OCI-LY7 (cell line): Measurements from ENCODE around the gene TRIM8. TPM values are rescaled to one million over a fixed set of nuclear protein-coding genes. Genes with fewer than 3 reads are reported as not detected.

Source experiments
- BruUV-seq: library from RNA; stranded (reverse); fragments of 400-500 nt; replicated peaks from 2 replicates; lab custom pipeline; 2021; lab: Mats Ljungman, UMichigan
- CTCF ChIA-PET: fragments of 300-600 bp; sonication (Branson Sonifier 250); formaldehyde crosslinking; loops from one replicate; lab custom pipeline; 2022; ENCODE audit warnings: antibody characterized with exemption; ENCODE audit not compliant: unreplicated experiment; lab: Charles Lee
- POLR2A ChIA-PET: fragments of 300-600 bp; sonication (Branson Sonifier 250); formaldehyde crosslinking; loops from one replicate; lab custom pipeline; 2022; ENCODE audit warnings: antibody characterized with exemption; lab: Charles Lee
- DNase-seq: peaks from one replicate; pipeline ENCODE4 v3.0.0-alpha.2; 2015; ENCODE audit warnings: low spot score
- H2AFZ ChIP-seq: fragments of 200-600 bp; sonication (generic), shearing (Covaris generic); 2 replicates; pipeline ENCODE4 v1.6.1; 2014; ENCODE audit warnings: mild to moderate bottlenecking, antibody characterized with exemption, low read length, moderate library complexity
- H3K27ac ChIP-seq: fragments of 200-600 bp; sonication (generic); 2 replicates; pipeline ENCODE4 v1.5.1; 2014; ENCODE audit warnings: mixed run types, low read depth, mild to moderate bottlenecking, moderate library complexity, low read length, inconsistent platforms; ENCODE audit not compliant: poor library complexity, severe bottlenecking
- H3K36me3 ChIP-seq: fragments of 200-600 bp; sonication (generic); 2 replicates; pipeline ENCODE4 v1.6.1; 2014; ENCODE audit warnings: mild to moderate bottlenecking, antibody characterized with exemption, low read length, moderate library complexity, mixed read lengths; ENCODE audit not compliant: insufficient read depth
- H3K4me1 ChIP-seq: fragments of 200-600 bp; sonication (generic); 2 replicates; pipeline ENCODE4 v1.5.1; 2014; ENCODE audit warnings: mild to moderate bottlenecking, low read length; ENCODE audit not compliant: insufficient read depth, poor library complexity, severe bottlenecking
- H3K4me2 ChIP-seq: fragments of 200-600 bp; sonication (generic); 2 replicates; pipeline ENCODE4 v1.6.1; 2014; ENCODE audit warnings: mild to moderate bottlenecking, low read length
- H3K4me3 ChIP-seq: fragments of 200-600 bp; sonication (generic); 2 replicates; pipeline ENCODE4 v1.5.1; 2014; ENCODE audit warnings: mild to moderate bottlenecking, low read depth, low read length; ENCODE audit not compliant: poor library complexity, severe bottlenecking
- H3K79me2 ChIP-seq: fragments of 200-600 bp; sonication (generic); 2 replicates; pipeline ENCODE4 v1.6.1; 2016; ENCODE audit warnings: low read depth, mild to moderate bottlenecking, low read length, moderate library complexity, mixed read lengths; ENCODE audit not compliant: insufficient read depth
- H3K9me2 ChIP-seq: fragments of 200-600 bp; sonication (generic); 2 replicates; pipeline ENCODE4 v1.6.1; 2016; ENCODE audit warnings: mild to moderate bottlenecking, low read length, mixed read lengths; ENCODE audit not compliant: insufficient read depth
- H3K9me3 ChIP-seq: fragments of 200-600 bp; sonication (generic); 2 replicates; pipeline ENCODE4 v1.6.1; 2014; ENCODE audit warnings: mild to moderate bottlenecking, mixed run types, low read length, mixed read lengths
- H4K20me1 ChIP-seq: fragments of 200-600 bp; sonication (generic); 2 replicates; pipeline ENCODE4 v1.6.1; 2014; ENCODE audit warnings: mild to moderate bottlenecking, antibody characterized with exemption, low read length, moderate library complexity, mixed read lengths; ENCODE audit not compliant: insufficient read depth
- EZH2phosphoT487 ChIP-seq: fragments of 200-600 bp; sonication (generic); IDR thresholded peaks from 2 replicates; pipeline ENCODE4 v1.6.1; 2018; ENCODE audit warnings: low read depth, borderline replicate concordance, mild to moderate bottlenecking, mixed run types, antibody characterized with exemption, low read length, moderate library complexity, mixed read lengths
- intact Hi-C: fragments of 100-400 bp; cut with micrococcal nuclease; formaldehyde crosslinking; loops from one replicate; pipeline ENCODE4 v1.10.0; 2022; ENCODE audit not compliant: unreplicated experiment
- total RNA-seq, 2 experiments: library from RNA; depleted of rRNA in 1 of 2; stranded (reverse); fragments of >200 nt in 1 of 2; shearing (Covaris generic) in 1 of 2; gene quantifications; 2 replicates each; pipeline ENCODE4 v1.2.3, GENCODE V29; 2014 to 2022
- TF ChIP-seq, protein P1 (sequence below): fragments of 200-600 bp; sonication (generic); conservative IDR thresholded peaks from 2 replicates; pipeline ENCODE4 v1.5.1; 2014; ENCODE audit warnings: mild to moderate bottlenecking, antibody characterized with exemption, low read length, moderate library complexity, mixed read lengths

TRIM8 gene
- total RNA-seq, 2 experiments from 2014 or later: 54.2 to 92.1 TPM

DNA sequence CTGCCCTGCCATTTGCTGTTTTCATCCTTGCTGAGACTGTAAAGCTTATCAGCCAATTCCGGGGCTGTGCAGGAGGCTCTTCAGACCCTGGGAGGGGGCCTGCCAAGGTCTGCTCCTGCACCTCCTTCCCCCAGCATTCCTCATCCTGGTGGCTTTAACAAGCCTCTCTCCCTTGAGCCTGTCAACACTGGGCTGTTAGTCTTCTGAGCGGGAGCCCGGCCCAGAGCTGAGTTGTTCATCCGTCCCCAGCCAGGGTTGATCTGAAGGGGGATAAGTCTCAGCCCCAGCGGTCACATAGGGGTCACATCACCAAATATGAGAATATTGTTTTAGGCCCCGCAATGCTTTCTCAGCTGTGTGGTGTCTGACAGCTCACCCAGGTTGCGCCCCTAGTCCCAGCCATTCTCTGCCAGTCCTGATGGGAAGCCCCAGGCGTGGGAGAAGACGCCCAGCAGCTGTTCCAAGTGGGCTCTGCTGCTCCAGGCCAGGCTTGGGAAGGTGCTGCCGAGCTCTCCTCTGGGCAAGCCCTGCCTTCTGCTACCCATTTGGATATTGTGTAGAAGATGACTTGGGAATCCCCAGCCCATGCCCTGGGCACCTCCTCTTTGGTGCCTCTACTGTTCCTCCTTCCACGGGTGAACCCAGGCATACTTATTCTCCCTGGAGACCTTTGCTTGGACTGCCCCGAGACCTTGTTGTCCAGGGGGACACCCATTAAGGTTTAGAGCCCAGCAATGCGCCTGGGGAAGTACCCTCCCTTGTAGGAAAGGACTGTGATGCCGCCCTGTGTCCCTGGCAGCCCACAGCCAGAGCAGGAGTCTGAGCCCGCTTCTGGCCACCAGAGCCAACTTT, 23.5 kb upstream of the TRIM8 start:
- ChIA-PET POLR2A (no interaction called here), CTCF (interaction anchor here (0.6 kb wide), 1 partner anchor 93 kb away, joined by 3 read pairs; no protein-coding TSS in a partner anchor)
- Histone ChIP-seq H3K9me2 (no peaks in the 10 kb centered on the region), H3K27ac (no peak overlapping the region), H2AFZ (no peak overlapping the region), H3K4me1 (peaks cover 18% of the 10 kb centered on the region), H3K4me3 (no peak overlapping the region), H3K36me3 (no peaks in the 10 kb centered on the region), H3K9me3 (no peaks in the 10 kb centered on the region), H4K20me1 (no peaks in the 10 kb centered on the region), H3K79me2 (no peaks in the 10 kb centered on the region), H3K4me2 (no peak overlapping the region)
- DNase-seq: no peak
- TF ChIP-seq, protein P1, sequence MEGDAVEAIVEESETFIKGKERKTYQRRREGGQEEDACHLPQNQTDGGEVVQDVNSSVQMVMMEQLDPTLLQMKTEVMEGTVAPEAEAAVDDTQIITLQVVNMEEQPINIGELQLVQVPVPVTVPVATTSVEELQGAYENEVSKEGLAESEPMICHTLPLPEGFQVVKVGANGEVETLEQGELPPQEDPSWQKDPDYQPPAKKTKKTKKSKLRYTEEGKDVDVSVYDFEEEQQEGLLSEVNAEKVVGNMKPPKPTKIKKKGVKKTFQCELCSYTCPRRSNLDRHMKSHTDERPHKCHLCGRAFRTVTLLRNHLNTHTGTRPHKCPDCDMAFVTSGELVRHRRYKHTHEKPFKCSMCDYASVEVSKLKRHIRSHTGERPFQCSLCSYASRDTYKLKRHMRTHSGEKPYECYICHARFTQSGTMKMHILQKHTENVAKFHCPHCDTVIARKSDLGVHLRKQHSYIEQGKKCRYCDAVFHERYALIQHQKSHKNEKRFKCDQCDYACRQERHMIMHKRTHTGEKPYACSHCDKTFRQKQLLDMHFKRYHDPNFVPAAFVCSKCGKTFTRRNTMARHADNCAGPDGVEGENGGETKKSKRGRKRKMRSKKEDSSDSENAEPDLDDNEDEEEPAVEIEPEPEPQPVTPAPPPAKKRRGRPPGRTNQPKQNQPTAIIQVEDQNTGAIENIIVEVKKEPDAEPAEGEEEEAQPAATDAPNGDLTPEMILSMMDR: no peak
- no peak for TF ChIP-seq EZH2phosphoT487
- no TSS peak for BruUV-seq
- intact Hi-C loops: no loop called here

DNA sequence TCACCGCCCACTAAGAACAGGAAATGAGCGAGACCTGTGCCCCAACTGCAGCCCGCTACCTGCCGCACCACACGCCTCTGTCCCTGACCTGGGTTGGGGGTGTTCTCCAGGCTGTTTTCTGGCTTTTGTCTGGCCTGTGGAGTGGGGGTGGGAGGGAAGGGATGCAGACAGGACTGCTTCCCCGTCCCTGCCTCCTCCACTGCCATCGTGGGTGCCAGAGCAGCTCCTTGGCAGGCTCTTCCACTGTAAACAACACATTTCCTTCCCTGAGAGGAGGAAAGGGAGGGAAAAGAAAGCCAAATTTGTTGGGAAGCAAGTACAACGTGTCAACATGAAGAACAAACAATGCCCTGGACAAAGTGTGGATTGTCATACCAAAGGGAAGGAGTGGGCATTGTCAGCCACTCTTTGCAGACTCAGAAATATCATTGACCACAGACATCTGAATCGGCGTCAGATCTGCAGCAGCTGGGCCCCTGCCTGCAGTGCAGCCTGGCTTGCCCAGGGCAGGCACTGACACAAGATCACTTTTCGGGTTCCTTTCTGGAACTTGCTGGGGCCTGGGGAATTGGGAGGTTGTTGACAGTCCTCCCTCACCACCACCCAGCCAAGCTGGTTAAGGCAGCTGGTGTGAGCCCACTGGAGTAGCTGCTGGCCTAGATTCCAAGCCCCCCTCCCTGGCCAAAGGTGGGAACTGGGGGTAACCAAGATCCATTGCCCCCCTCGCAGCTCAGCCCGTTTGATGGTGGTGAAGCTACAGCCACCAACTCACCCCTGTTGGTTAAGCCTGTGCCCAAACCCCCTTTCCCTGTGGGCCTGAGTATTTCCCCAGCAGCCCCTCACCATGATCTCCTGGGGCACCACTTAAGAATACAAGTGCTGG, 22.6 kb upstream of the TRIM8 start:
- POLR2A ChIA-PET: interaction anchor here (0.7 kb wide), 1 partner anchor 19 kb away, joined by 4 read pairs; no protein-coding TSS in a partner anchor
- BruUV-seq: no TSS peak
- H3K27ac ChIP-seq: no peak overlapping the region
- no peak overlapping the region for H2AFZ ChIP-seq
- DNase-seq: no peak
- H3K4me3 ChIP-seq: no peak overlapping the region
- no peaks in the 10 kb centered on the region for H3K9me2 ChIP-seq
- no peaks in the 10 kb centered on the region for H3K36me3 ChIP-seq
- no peak overlapping the region for H3K4me2 ChIP-seq
- peaks cover 19% of the 10 kb centered on the region for H3K4me1 ChIP-seq
- H3K9me3 ChIP-seq: no peaks in the 10 kb centered on the region
- intact Hi-C loops: no loop called here
- no peaks in the 10 kb centered on the region for H3K79me2 ChIP-seq
- H4K20me1 ChIP-seq: no peaks in the 10 kb centered on the region
- TF ChIP-seq, protein P1: no peak
- TF ChIP-seq EZH2phosphoT487: no peak
- CTCF ChIA-PET: no interaction called here
